Left lung (tissue), 10 donors: ENCODE data around the gene FANCM. TPM values are rescaled to one million over a fixed set of nuclear protein-coding genes. Genes with fewer than 3 reads are reported as not detected.

Experiments
- ATAC-seq: fragments of 200-7000 bp; cut with Tn5 transposase; one replicate; pipeline ENCODE4 v1.9.1; 2020; ENCODE audit warnings: moderate library complexity
- DNase-seq, 4 donors: peaks; one replicate each; pipeline ENCODE4 v3.0.0-alpha.2; 2013 to 2020
- H3K27ac ChIP-seq, 2 donors: fragments of 200-600 bp; sonication (generic) in 1 of 2; one replicate each; pipeline versions ENCODE4 v1.5.0 to v1.8.0; 2020 to 2021
- H3K27me3 ChIP-seq, 2 donors: fragments of 200-600 bp; sonication (generic) in 1 of 2; one replicate each; pipeline versions ENCODE4 v1.5.0 to v1.8.0; 2020 to 2021
- H3K36me3 ChIP-seq, 2 donors: fragments of 200-600 bp; sonication (generic) in 1 of 2; one replicate each; pipeline versions ENCODE4 v1.5.0 to v1.8.0; 2020 to 2021
- H3K4me1 ChIP-seq, 2 donors: fragments of 200-600 bp; one replicate each; pipeline ENCODE4 v1.8.0; 2021
- H3K4me3 ChIP-seq, 2 donors: fragments of 200-600 bp; sonication (generic) in 1 of 2; one replicate each; pipeline versions ENCODE4 v1.5.0 to v1.8.0; 2020 to 2021; ENCODE audit warnings: mild to moderate bottlenecking in 1 of 2
- H3K9me3 ChIP-seq, 2 donors: fragments of 200-600 bp; sonication (generic) in 1 of 2; one replicate each; pipeline versions ENCODE4 v1.5.0 to v1.8.0; 2020 to 2021
- intact Hi-C, 2 donors: fragments of 100-400 bp; cut with DNase I; formaldehyde crosslinking; loops; one replicate each; pipeline versions ENCODE4 v1.11.2 to v1.14.2; 2022
- polyA plus RNA-seq, 6 donors: library from polyadenylated mRNA; unstranded; fragments of 120-200 nt; gene quantifications; one replicate each; pipeline ENCODE4 v1.2.1, GENCODE V29; 2013; ENCODE audit not compliant: insufficient read length in 6 of 6
- total RNA-seq, 2 donors: library from RNA; stranded (reverse); fragmentation: NEBNext Ultra II Directional; extraction: Animal tissue kit (Norgen Biotek cat#: 25700); gene quantifications; one replicate each; pipeline ENCODE4 v1.2.1, GENCODE V29; 2021
- TF ChIP-seq, protein P1 (sequence below), 2 donors: fragments of 200-600 bp; sonication (generic) in 1 of 2; IDR thresholded peaks; one replicate each; pipeline versions ENCODE4 v1.5.0 to v1.8.0; 2021; ENCODE audit warnings: antibody characterized with exemption in 2 of 2
- donor health status: DM: no; HTN: yes; CAD: no.
- donor health status: DM: no; HTN: no; CAD: no.

The FANCM gene
- total and polyA plus RNA-seq, 8 donors = 6.0 to 19.1 (median 14.5) TPM

DNA sequence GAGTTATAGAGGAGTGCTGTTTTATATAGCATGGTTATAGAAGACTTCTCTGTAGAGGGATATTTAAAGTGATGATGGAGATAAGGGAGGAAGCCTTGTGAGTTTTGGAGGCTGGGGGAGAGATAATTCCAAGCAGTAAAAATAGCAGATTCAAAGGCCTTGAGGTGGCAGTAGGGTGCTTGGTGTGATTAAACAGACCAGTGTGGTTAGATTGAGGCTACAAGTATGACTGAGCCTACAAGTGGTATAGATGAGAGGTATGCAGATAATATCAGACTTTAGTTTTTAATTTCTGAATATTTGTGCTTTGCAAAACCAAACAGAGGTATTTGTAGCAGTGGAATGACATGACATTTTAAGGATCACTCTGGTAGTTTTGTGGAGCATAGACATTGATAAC, 20.3 kb downstream of the FANCM start:
- TF ChIP-seq, protein P1, sequence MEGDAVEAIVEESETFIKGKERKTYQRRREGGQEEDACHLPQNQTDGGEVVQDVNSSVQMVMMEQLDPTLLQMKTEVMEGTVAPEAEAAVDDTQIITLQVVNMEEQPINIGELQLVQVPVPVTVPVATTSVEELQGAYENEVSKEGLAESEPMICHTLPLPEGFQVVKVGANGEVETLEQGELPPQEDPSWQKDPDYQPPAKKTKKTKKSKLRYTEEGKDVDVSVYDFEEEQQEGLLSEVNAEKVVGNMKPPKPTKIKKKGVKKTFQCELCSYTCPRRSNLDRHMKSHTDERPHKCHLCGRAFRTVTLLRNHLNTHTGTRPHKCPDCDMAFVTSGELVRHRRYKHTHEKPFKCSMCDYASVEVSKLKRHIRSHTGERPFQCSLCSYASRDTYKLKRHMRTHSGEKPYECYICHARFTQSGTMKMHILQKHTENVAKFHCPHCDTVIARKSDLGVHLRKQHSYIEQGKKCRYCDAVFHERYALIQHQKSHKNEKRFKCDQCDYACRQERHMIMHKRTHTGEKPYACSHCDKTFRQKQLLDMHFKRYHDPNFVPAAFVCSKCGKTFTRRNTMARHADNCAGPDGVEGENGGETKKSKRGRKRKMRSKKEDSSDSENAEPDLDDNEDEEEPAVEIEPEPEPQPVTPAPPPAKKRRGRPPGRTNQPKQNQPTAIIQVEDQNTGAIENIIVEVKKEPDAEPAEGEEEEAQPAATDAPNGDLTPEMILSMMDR (IDR thresholded peaks at IDR 0.05) = no peak
- ATAC-seq = no peak
- Histone ChIP-seq H3K4me3 (no peak overlapping the region), H3K27ac (no peak overlapping the region), H3K9me3 (no peaks in the 10 kb centered on the region), H3K36me3 (no peaks in the 10 kb centered on the region), H3K27me3 (no peaks in the 10 kb centered on the region), H3K4me1 (no peaks in the 10 kb centered on the region)
- intact Hi-C loops = no loop called here
- DNase-seq = no peak

- intact Hi-C loops = no loop called here
- H3K9me3 ChIP-seq = no peaks in the 10 kb centered on the region
- H3K4me1 ChIP-seq = no peaks in the 10 kb centered on the region
- no peak overlapping the region for H3K27ac ChIP-seq
- H3K4me3 ChIP-seq = no peak overlapping the region
- no peak for DNase-seq
- no peaks in the 10 kb centered on the region for H3K27me3 ChIP-seq
- TF ChIP-seq, protein P1 (IDR thresholded peaks at IDR 0.05) = no peak
- no peak for ATAC-seq
- H3K36me3 ChIP-seq = peaks cover 0 to 17% of the 10 kb centered on the region in 2 donors
These were observed 34.2 kb downstream of the FANCM start for GRCh38 chr14:45169906-45170305.

DNA sequence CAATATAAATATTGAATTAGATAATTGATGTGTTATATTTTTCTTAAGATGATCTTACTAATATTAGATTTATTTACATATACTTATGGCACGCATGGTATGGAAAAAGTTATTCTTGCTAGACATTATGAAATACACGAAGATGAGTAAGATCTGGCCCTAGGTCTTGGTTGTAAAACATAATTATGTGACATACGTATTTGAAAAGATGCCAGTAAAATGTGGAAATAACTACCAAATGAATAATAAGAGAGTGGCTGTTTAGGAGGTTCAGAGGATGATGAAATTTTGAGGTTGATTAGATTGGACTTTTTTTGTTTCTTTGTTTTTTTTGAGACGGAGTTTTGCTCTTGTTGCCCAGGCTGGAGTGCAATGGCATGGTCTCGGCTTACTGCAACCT, 41.3 kb downstream of the FANCM start:
- intact Hi-C loops = no loop called here
- H3K27me3 ChIP-seq = no peaks in the 10 kb centered on the region
- DNase-seq (peak in 1 of 4 donors; percentile 22), ATAC-seq (no peak)
- H3K36me3 ChIP-seq = no peaks in the 10 kb centered on the region
- no peak overlapping the region for H3K27ac ChIP-seq
- no peak overlapping the region for H3K4me3 ChIP-seq
- TF ChIP-seq, protein P1 (IDR thresholded peaks at IDR 0.05) = no peak
- H3K9me3 ChIP-seq = no peaks in the 10 kb centered on the region
- H3K4me1 ChIP-seq = no peaks in the 10 kb centered on the region

DNA sequence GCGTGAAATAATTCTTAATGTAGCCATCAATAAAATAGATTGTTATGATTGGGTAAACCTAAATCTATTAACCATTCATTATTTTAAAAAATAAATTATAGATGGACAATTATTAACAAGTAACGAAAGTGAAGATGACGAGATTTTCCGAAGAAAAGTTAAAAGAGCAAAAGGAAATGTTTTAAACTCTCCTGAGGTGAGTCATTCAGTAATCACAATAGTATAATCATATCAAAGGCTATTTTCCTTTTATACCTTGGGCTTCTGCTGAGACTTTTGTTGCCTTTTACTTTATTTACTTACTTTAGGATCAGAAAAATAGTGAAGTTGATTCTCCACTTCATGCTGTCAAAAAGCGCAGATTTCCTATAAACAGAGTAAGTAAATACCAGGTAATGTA, 45.6 kb downstream of the FANCM start:
- Histone ChIP-seq H3K27ac (no peak overlapping the region), H3K4me3 (no peak overlapping the region), H3K36me3 (no peaks in the 10 kb centered on the region), H3K27me3 (no peaks in the 10 kb centered on the region), H3K4me1 (no peaks in the 10 kb centered on the region), H3K9me3 (no peaks in the 10 kb centered on the region)
- no peak for ATAC-seq
- intact Hi-C loops = no loop called here
- no peak for DNase-seq
- TF ChIP-seq, protein P1 (IDR thresholded peaks at IDR 0.05) = no peak

- no peaks in the 10 kb centered on the region for H3K9me3 ChIP-seq
- ATAC-seq (no peak), DNase-seq (no peak)
- no peak overlapping the region for H3K4me3 ChIP-seq
- intact Hi-C loops = no loop called here
- no peaks in the 10 kb centered on the region for H3K27me3 ChIP-seq
- TF ChIP-seq, protein P1 (IDR thresholded peaks at IDR 0.05) = no peak
- H3K4me1 ChIP-seq = no peaks in the 10 kb centered on the region
- no peaks in the 10 kb centered on the region for H3K36me3 ChIP-seq
- no peak overlapping the region for H3K27ac ChIP-seq
These were observed 46.1 kb downstream of the FANCM start for GRCh38 chr14:45181806-45182205.
